NOMO-1 treated with dmso at 0.1 percent for 144 hours (cell line): ENCODE results near the gene LAYN.

Experiments used
- DNase-seq: peaks from one replicate; lab custom pipeline; 2025; ENCODE audit not compliant: unreplicated experiment; lab: John Stamatoyannopoulos, UW

Gene LAYN

DNA sequence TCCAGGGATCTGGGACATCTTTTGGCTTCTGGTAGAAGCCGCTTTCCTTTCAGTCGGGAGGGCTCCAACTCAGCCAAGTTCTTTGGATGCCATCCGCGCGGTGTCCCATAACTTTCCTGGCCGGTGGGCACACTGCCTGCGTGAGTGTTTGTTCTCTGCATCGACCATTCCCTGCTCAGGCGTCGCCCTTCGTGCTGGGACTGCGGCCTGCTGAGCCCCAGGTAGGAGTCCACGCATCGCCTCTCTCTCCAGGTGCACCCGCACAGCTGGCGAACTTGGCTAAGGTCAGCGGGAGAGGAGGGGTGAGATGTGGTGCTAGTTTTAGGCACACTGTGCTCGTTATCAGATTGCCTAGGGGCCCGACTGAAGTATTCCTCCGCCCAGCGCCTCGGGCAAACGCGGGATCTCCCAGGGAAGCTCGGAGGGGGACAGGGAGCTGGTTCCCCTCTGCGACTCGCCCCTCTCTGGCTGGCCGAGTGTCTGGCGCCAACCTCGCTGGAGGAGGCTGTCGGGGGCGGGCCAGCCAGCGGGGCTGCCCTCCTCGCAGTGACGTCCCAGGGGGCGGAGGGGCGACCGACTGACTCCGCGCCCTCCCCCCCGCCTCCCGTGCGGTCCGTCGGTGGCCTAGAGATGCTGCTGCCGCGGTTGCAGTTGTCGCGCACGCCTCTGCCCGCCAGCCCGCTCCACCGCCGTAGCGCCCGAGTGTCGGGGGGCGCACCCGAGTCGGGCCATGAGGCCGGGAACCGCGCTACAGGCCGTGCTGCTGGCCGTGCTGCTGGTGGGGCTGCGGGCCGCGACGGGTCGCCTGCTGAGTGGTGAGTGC is at the start of gene LAYN:
TSS of gene LAYN (plus strand) at position 607 of the 823 bp plus-strand sequence. CDS start at position 731, 124 bp downstream.
- no peak for DNase-seq

GRCh38 chr11:111494040-111494439 is 46.5 kb upstream of the LAYN start:
- no peak for DNase-seq

DNA sequence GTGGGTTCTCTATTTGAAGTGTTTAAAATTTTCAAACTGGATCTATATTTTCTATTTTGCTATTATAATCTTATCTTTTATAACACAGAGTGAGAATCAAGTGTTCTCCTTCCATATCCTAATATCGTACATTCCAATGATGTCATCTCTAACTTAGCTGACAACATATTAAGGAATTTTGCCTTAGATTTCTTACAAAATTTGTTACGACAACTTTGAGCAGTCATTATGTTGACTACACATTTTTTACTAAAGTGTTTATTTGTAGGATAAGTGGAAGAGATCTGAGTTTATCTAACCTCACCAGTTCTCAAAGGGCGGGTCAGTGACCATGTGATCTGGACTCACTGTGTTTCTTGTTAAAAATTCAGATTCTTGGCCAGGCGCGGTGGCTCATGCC is 41.0 kb upstream of the LAYN start:
- DNase-seq, result no peak

DNA sequence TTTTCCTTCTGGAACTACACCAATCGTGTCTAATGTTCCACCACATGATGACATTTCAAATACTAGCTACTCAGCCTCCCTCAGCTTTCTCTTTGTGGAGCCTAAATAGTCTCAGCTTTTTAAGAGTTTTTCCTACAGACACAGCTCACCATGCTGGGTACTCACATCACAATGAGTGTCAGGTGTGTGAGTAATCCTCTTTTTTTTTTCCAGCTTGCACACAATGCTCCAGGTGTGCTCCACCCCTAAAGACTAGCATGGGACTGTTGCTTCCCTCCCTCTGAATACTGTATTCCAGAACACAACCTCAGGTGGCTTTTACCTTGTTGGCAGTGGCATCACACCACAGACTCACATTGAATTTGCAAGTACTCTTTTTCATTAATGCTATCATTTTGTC is 40.0 kb upstream of the LAYN start:
- no peak for DNase-seq

DNA sequence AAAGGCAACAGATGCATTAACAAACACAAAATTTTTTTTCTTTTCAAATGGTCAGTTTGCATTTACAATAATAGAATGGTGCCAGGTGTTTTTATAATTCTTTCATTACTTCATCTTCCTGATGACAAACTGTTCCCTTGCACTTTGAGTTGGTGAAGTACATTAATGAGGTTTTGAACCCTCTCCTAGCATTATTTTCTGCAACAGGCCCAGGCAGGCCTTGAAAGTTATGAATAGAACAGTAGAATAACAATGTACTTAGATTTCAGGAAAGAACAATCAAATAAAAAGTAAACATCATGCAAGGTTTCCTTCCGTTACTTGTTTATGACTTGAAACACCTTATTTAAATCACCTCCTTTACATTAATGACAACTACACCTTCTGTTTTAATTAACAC is 37.9 kb upstream of the LAYN start:
- no peak for DNase-seq

DNA sequence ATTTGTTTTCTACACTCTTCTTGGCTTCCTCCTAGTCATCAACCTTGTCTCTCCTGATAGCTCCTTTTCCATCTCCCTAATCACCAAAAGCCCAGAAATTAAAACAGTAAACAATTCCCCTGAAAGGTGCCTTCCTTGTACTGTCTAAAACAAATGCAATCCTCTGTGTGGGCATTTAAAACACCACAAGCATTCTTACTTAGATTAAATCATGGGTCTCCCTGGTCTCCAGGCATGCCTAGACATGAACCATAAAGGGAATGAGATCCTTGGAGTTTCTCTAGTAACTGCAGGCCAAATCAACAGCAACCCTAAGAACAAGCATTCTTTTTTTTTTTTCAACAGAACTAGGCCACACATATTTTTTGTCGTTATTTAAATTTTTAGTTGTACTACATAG is 30.2 kb upstream of the LAYN start:
- no peak for DNase-seq

DNA sequence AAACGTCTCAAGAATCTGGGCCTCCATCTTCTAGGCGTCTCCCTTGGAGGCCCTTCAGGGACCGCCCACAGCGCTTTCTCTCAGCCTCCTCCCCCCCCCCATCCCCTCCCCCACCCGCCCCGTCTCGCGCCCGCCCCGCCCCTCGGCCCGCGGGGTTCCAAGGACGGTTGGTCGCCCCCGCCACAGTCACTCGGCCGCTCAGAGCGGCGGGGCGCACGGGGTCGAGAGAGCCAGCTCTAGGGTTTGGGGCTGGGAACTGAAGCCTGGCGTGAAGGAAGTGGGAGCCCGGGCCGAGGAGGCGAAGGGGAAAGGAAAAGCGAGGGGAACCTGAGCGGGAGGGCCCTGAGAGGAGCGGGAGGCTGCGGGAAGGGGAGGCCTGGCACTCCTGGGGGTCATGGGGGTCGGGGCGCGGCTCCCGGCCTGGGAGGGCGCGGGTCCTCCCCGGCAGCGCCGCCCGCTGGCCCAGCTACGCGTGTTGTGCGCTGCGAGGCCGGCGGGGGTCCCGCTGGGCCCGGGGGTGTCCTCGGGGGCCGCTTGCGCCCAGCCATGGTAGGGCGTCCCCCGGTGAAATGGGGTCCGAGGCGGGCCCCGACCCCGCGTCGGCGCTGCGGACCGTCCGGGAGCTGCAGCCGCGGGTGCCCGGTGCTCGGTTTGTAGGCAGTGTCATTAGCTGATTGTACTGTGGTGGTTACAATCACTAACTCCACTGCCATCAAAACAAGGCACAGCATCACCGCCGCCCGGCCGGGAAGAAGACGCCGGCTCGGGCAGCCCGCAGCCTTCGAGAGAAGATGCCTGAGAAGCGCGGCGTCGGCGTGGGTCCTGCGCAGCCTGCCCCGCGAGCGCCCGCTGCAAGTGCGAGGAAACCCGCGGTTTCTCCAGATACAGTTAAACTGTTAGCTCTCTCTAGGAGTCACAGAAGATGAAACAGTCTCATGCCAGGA is 28.0 kb upstream of the LAYN start, which contains the start of gene BTG4:
TSS of gene BTG4 (minus strand) at position 91 of the 944 bp plus-strand sequence. CDS start 13,610 bp downstream, outside the sequence.
- no peak for DNase-seq

DNA sequence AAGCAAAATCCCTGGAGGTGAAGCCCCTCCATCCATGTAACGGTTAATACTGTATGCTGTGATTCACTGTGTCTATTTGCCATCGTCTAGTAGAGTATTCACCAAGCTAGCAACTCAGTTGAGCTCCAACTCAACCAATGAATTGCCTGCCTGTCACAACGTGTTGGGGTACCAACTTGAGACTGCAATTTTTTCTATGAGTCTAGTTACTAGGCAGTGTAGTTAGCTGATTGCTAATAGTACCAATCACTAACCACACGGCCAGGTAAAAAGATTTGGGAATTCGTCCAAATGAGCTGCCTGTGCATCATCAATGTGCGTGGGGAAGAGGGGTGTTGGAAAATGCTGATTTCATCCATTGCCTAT is 27.3 kb upstream of the LAYN start:
- DNase-seq, result no peak

DNA sequence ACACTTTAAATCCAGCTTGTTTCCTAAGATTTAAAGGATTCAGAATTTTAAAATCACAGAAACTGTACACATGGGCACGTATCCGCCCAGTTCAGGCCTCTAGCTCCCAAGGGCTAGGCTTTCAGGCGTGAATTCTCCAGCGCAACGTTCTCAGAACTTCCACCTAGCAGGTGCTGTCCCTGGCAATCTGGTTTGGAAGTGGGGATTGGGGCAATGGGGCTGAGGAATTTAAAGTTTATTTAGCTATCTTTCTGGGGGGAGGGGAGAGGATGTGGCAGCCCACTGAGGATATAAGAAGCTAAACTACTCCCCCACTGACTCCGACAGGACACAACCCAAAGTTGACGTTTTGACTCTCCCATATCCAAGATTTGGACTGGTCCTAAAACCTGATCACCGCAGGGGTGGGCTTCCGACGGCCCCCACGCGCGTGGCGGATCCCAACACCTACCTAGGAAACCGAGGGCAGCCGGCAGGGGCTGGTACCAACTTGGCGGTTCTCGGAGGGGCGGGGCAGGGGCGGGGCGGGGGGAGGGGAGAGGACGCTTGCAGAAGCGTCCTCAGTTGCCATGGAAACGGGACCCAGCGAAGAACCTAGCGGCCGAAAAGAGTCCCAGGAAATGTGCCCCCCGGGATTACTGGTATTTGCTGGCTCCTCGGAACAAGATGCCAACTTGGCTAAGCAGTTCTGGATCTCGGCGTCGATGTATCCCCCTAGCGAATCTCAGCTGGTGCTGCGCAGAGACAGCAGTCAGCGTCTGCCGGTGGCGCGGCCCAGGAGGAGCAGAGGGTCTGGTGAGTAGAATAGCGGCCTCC is 26.1 kb upstream of the LAYN start, which contains the start of gene HOATZ:
TSS of gene HOATZ (plus strand) at position 563 of the 816 bp plus-strand sequence. CDS start at position 570, 7 bp downstream.
- no peak for DNase-seq

- no peak for DNase-seq
Observed at GRCh38 chr11:111515591-111515990, 24.9 kb upstream of the LAYN start.

GRCh38 chr11:111518668-111519067 is 21.9 kb upstream of the LAYN start:
- DNase-seq, result no peak

- DNase-seq, result no peak
Observed at GRCh38 chr11:111520560-111520959, 20.0 kb upstream of the LAYN start.

DNA sequence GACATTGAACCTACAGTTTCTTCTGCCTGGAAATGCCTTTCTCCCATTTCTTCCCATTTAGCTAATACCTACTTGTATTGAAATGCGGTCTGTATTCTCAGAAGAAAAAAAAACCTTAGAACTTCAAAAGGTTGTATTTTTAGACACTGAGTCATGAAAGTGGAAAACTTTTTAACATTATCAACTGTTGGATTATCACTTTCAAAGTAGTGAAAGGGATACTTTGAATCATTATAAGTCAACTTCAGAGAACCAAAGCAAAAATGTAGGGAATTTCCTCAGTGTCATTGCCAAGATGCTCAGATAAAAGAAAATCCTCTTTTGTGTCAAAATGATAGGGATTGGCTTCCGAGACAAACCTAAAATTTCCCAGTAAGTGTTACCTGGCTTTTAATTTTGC is 19.4 kb upstream of the LAYN start:
- DNase-seq, result no peak

DNA sequence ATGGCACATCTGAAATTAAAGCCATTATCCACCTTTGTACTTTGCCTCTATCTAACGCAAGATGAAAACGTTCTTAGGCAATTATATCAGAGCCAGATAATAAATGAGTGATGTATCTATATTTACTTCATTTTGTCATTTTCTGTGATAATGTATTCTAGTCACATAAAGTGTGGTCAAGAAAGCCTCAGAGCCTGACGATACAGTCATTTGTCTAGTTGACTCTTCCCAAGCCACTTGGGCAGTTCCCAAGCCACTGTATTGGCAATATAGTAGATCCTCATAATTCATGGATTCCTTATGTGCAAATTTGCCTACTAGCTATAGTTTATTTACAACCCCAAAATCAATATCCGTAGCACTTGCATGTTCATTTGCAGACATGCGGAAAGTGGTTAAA is 18.1 kb upstream of the LAYN start:
- no peak for DNase-seq

DNA sequence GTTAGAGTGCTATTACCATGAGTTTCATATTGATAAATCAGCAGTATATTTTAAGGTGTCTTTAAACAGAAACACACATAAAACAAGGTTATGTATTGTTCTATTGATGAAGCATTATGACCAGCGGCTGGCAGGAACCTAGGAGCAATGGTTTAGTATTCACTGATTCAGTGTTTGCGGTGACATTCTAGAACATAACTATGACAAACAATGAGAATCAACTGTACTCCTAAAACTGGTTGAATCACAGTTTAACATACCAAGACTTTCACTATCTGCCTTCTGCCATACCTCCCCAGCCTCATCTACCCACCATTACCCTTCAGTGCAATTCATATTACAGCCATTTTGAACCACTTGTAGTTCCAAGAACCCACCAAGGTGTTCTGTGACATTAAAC is 17.2 kb upstream of the LAYN start:
- DNase-seq, result no peak

GRCh38 chr11:111524056-111524455 is 16.5 kb upstream of the LAYN start:
- no peak for DNase-seq

- DNase-seq, result no peak
Observed at GRCh38 chr11:111525456-111525855, 15.1 kb upstream of the LAYN start.

DNA sequence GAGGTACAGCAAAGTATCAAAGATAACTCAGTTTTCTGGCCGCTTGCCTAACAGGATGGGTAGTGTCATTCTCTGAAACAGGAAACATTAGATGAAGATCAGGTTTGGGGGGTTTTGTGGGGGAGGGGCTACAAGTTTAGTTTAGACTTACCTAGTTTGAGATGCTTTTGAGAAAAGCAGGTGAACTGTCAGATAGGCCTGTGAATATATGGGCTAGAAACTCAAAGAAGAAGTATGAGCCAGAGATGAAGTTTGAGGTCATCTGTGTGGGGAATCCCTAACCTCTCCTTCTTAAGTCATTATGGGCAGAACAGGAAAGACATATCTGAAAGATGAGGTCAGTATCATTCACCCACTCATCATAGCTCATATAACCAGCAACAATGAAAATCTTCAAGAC is 14.0 kb upstream of the LAYN start:
- no peak for DNase-seq

DNA sequence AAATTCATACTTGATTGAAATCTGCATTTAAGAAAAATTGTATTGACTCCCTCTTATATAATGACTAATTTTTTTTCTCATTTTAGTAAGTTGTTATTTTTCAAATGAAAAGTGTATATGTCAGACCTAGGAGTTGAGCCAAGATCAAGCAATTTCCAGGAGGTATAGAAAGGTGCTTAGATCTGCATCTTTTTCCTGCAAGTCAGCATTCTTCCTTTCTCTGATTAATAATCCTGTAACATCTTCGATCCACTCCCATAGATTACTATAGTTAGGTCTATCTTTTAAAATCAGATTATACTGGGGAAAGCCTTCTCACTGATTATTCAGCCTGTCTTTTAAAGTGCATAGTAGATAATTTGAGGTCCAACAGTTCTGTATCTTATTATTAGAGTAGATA is 13.2 kb upstream of the LAYN start:
- DNase-seq, result no peak

- no peak for DNase-seq
Observed at GRCh38 chr11:111528557-111528956, 12.0 kb upstream of the LAYN start.

- DNase-seq, result peak; percentile 3
Observed at GRCh38 chr11:111530091-111530490, 10.4 kb upstream of the LAYN start.
